H9 (cell line): ENCODE results near the gene TXNRD1. TPM values are rescaled to one million over a fixed set of nuclear protein-coding genes. Genes with fewer than 3 reads are reported as not detected.

Experiments used
- DNase-seq: peaks from one replicate; pipeline ENCODE4 v3.0.0-alpha.2; 2017
- H2AFZ ChIP-seq: one replicate; pipeline ENCODE4 v1.6.1; 2013; ENCODE audit warnings: mild to moderate bottlenecking, low read length, control low read depth, moderate library complexity
- H2AK5ac ChIP-seq: 2 replicates; pipeline ENCODE4 v1.6.1; 2013; ENCODE audit warnings: low read length, control low read depth, mixed read lengths; ENCODE audit not compliant: insufficient read length
- H2BK120ac ChIP-seq: one replicate; pipeline ENCODE4 v1.6.1; 2013; ENCODE audit warnings: low read depth, mild to moderate bottlenecking, low read length, control low read depth, inconsistent platforms; ENCODE audit not compliant: poor library complexity, severe bottlenecking
- H2BK12ac ChIP-seq: 2 replicates; pipeline ENCODE4 v1.6.1; 2013; ENCODE audit warnings: low read length, control low read depth, mixed read lengths, low read depth; ENCODE audit not compliant: insufficient read length
- H2BK15ac ChIP-seq: 2 replicates; pipeline ENCODE4 v1.6.1; 2013; ENCODE audit warnings: low read depth, low read length, control low read depth
- H2BK20ac ChIP-seq: one replicate; pipeline ENCODE4 v1.6.1; 2013; ENCODE audit warnings: low read depth, mild to moderate bottlenecking, low read length, control low read depth, inconsistent platforms; ENCODE audit not compliant: poor library complexity, severe bottlenecking
- H2BK5ac ChIP-seq: 2 replicates; pipeline ENCODE4 v1.6.1; 2013; ENCODE audit warnings: low read length, control low read depth, mixed read lengths; ENCODE audit not compliant: insufficient read length
- H3K14ac ChIP-seq: 2 replicates; pipeline ENCODE4 v1.6.1; 2013; ENCODE audit warnings: low read length, control low read depth; ENCODE audit not compliant: insufficient read depth
- H3K18ac ChIP-seq: 2 replicates; pipeline ENCODE4 v1.6.1; 2013; ENCODE audit warnings: low read depth, mild to moderate bottlenecking, mixed read lengths, low read length, control low read depth; ENCODE audit not compliant: insufficient read length
- H3K23ac ChIP-seq: 2 replicates; pipeline ENCODE4 v1.6.1; 2013; ENCODE audit warnings: low read length, control low read depth, mixed read lengths, low read depth; ENCODE audit not compliant: insufficient read length
- H3K23me2 ChIP-seq: 2 replicates; pipeline ENCODE4 v1.6.1; 2013; ENCODE audit warnings: low read depth, mild to moderate bottlenecking, mixed read lengths, low read length, control low read depth; ENCODE audit not compliant: insufficient read length, poor library complexity, severe bottlenecking
- H3K27ac ChIP-seq: 2 replicates; pipeline ENCODE4 v1.5.1; 2013; ENCODE audit warnings: low read length, control low read depth, mixed read lengths, low read depth; ENCODE audit not compliant: insufficient read length
- H3K27me3 ChIP-seq: 2 replicates; pipeline ENCODE4 v1.6.1; 2013; ENCODE audit warnings: low read length, control low read depth, inconsistent platforms; ENCODE audit not compliant: insufficient read depth
- H3K4ac ChIP-seq: 2 replicates; pipeline ENCODE4 v1.6.1; 2013; ENCODE audit warnings: low read depth, mild to moderate bottlenecking, control low read depth, inconsistent platforms, low read length, moderate library complexity
- H3K4me1 ChIP-seq: 2 replicates; pipeline ENCODE4 v1.6.1; 2013; ENCODE audit warnings: low read length, control low read depth, inconsistent platforms; ENCODE audit not compliant: insufficient read depth
- H3K4me2 ChIP-seq: 2 replicates; pipeline ENCODE4 v1.6.1; 2013; ENCODE audit warnings: low read length, control low read depth, mixed read lengths; ENCODE audit not compliant: insufficient read length, insufficient read depth
- H3K56ac ChIP-seq: 2 replicates; pipeline ENCODE4 v1.6.1; 2013; ENCODE audit warnings: low read depth, mild to moderate bottlenecking, mixed read lengths, low read length, control low read depth; ENCODE audit not compliant: insufficient read length
- H3K79me1 ChIP-seq: 2 replicates; pipeline ENCODE4 v1.6.1; 2013; ENCODE audit warnings: low read depth, mild to moderate bottlenecking, moderate library complexity, low read length, control low read depth, inconsistent platforms; ENCODE audit not compliant: insufficient read depth, poor library complexity, severe bottlenecking
- H3K79me2 ChIP-seq: 2 replicates; pipeline ENCODE4 v1.6.1; 2013; ENCODE audit warnings: low read length, control low read depth, inconsistent platforms; ENCODE audit not compliant: insufficient read depth
- H3K9ac ChIP-seq: 2 replicates; pipeline ENCODE4 v1.6.1; 2013; ENCODE audit warnings: low read length, control low read depth, mixed read lengths; ENCODE audit not compliant: insufficient read length; ENCODE audit errors: extremely low read depth
- H3K9me3 ChIP-seq: one replicate; pipeline ENCODE4 v1.6.1; 2013; ENCODE audit warnings: low read depth, low read length, inconsistent platforms; ENCODE audit not compliant: control insufficient read depth
- H3T11ph ChIP-seq: one replicate; pipeline ENCODE4 v1.6.1; 2013; ENCODE audit warnings: mild to moderate bottlenecking, low read length, control low read depth, inconsistent platforms
- H4K20me1 ChIP-seq: one replicate; pipeline ENCODE4 v1.6.1; 2013; ENCODE audit not compliant: control insufficient read depth, insufficient read length, insufficient read depth
- H4K5ac ChIP-seq: 2 replicates; pipeline ENCODE4 v1.6.1; 2013; ENCODE audit warnings: low read depth, mild to moderate bottlenecking, mixed read lengths, low read length, control low read depth; ENCODE audit not compliant: insufficient read length
- H4K8ac ChIP-seq: replicated peaks from 2 replicates; pipeline ENCODE4 v1.6.1; 2013; ENCODE audit warnings: low read length, control low read depth, mixed read lengths, low read depth; ENCODE audit not compliant: insufficient read length
- H4K91ac ChIP-seq: 2 replicates; pipeline ENCODE4 v1.6.1; 2013; ENCODE audit warnings: low read depth, mild to moderate bottlenecking, moderate library complexity, mixed read lengths, low read length, control low read depth; ENCODE audit not compliant: insufficient read length
- H3K27ac Mint-ChIP-seq, 3 experiments: 2 replicates in 2 of 3; 3 replicates in 1 of 3; pipeline ENCODE4 v1.8.0; 2020 to 2021; ENCODE audit warnings: mixed read lengths in 3 of 3, mild to moderate bottlenecking in 1 of 3, moderate library complexity in 1 of 3
- H3K27me3 Mint-ChIP-seq: 2 replicates; pipeline ENCODE4 v1.8.0; 2021; ENCODE audit warnings: low read depth, mild to moderate bottlenecking, moderate library complexity, mixed read lengths
- H3K36me3 Mint-ChIP-seq, 3 experiments: 2 replicates in 2 of 3; 3 replicates in 1 of 3; pipeline ENCODE4 v1.8.0; 2020 to 2021; ENCODE audit warnings: low read depth in 3 of 3, mixed read lengths in 3 of 3; ENCODE audit not compliant: insufficient read depth in 1 of 3
- H3K4me1 Mint-ChIP-seq, 2 experiments: 2 replicates each; pipeline ENCODE4 v1.8.0; 2020; ENCODE audit warnings: mixed read lengths in 2 of 2
- H3K4me3 Mint-ChIP-seq, 2 experiments: 2 replicates in 1 of 2; 3 replicates in 1 of 2; pipeline ENCODE4 v1.8.0; 2020 to 2021; ENCODE audit warnings: mild to moderate bottlenecking in 2 of 2, mixed read lengths in 2 of 2, moderate library complexity in 1 of 2
- H3K9me3 Mint-ChIP-seq, 2 experiments: 2 replicates in 1 of 2; 3 replicates in 1 of 2; pipeline ENCODE4 v1.8.0; 2020; ENCODE audit warnings: mild to moderate bottlenecking in 2 of 2, mixed read lengths in 2 of 2, moderate library complexity in 1 of 2
- WGBS: extraction: QIAGEN DNeasy Blood & Tissue Kit; methylation state at CpG from one replicate; pipeline ENCODE4 v1.1.7; 2013; ENCODE audit warnings: missing lambda C conversion rate, low lambda C conversion rate, mixed read lengths; ENCODE audit not compliant: insufficient read length; ENCODE audit errors: extremely low coverage; 5-methylcytosine and 5-hydroxymethylcytosine counted together
- total RNA-seq: library from RNA; stranded (reverse); gene quantifications from 2 replicates; pipeline ENCODE4 v1.2.1, GENCODE V29; 2021
- TF ChIP-seq, protein P1 (sequence below): fragments of 200-600 bp; sonication (generic); conservative IDR thresholded peaks from 3 replicates; pipeline ENCODE4 v1.8.0; 2021; ENCODE audit warnings: antibody characterized with exemption, mild to moderate bottlenecking

TXNRD1 gene
- total RNA-seq, 1 experiment from 2014 or later = 100 TPM

DNA sequence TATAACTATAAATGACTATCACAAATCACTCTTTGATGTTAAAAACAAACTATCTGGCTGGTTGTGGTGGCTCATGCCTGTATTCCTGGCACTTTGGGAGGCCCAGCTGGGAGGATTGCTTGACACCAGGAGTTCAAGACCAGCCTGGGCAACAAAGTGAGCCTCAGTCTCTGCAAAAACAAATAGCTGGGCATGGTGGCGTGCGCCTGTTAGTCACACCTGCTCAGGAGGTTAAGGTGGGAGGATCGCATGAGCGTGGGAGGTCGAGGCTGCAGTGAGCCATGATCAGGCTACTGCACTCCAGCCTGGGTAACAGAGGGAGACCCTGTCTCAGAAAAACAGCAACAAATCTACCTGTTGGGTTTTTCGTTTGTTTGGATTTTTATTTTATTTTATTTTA is 5.4 kb downstream of the TXNRD1 start:
- Histone ChIP-seq H3K4me2 (no peak overlapping the region), H3K27me3 (no peaks in the 10 kb centered on the region; the same call in 1 of the 2 replicates), H2BK15ac (no peak overlapping the region), H3K27ac (no peak overlapping the region), H2BK120ac (no peak overlapping the region), H3K23me2 (peaks cover 4% of the 10 kb centered on the region), H4K91ac (no peak overlapping the region), H3K9ac (no peak overlapping the region), H3K56ac (no peak overlapping the region), H2BK20ac (no peak overlapping the region), H3K4me1 (no peaks in the 10 kb centered on the region), H3K79me1 (no peaks in the 10 kb centered on the region), H4K20me1 (no peaks in the 10 kb centered on the region), H4K5ac (no peak overlapping the region), H2BK5ac (no peak overlapping the region), H3T11ph (no peak overlapping the region), H3K18ac (no peak overlapping the region), H3K9me3 (no peaks in the 10 kb centered on the region), H3K79me2 (no peaks in the 10 kb centered on the region), H2AFZ (no peak overlapping the region), H2AK5ac (no peak overlapping the region), H3K14ac (no peak overlapping the region), H2BK12ac (no peak overlapping the region), H3K4ac (no peak overlapping the region), H4K8ac (no peak overlapping the region), H3K23ac (no peak overlapping the region)
- no peak overlapping the region for H3K27ac Mint-ChIP-seq
- TF ChIP-seq, protein P1, sequence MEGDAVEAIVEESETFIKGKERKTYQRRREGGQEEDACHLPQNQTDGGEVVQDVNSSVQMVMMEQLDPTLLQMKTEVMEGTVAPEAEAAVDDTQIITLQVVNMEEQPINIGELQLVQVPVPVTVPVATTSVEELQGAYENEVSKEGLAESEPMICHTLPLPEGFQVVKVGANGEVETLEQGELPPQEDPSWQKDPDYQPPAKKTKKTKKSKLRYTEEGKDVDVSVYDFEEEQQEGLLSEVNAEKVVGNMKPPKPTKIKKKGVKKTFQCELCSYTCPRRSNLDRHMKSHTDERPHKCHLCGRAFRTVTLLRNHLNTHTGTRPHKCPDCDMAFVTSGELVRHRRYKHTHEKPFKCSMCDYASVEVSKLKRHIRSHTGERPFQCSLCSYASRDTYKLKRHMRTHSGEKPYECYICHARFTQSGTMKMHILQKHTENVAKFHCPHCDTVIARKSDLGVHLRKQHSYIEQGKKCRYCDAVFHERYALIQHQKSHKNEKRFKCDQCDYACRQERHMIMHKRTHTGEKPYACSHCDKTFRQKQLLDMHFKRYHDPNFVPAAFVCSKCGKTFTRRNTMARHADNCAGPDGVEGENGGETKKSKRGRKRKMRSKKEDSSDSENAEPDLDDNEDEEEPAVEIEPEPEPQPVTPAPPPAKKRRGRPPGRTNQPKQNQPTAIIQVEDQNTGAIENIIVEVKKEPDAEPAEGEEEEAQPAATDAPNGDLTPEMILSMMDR = no peak
- DNase-seq = no peak
- no peak overlapping the region for H3K4me3 Mint-ChIP-seq
- peaks cover 0 to 4% (median 0%) of the 10 kb centered on the region in 3 experiments; a peak in 1 of 7 replicates for H3K36me3 Mint-ChIP-seq
- WGBS = no CpG with 5 or more reads among the region's 6 CpGs
- H3K4me1 Mint-ChIP-seq = peaks cover 6 to 8% of the 10 kb centered on the region in 2 experiments
- H3K9me3 Mint-ChIP-seq = no peaks in the 10 kb centered on the region
- H3K27me3 Mint-ChIP-seq = peaks cover 27% of the 10 kb centered on the region
